Fibroblast of gingiva (primary cell): ENCODE data around the gene MTX2.

ENCODE experiments used
- DNase-seq: peaks from one replicate; pipeline ENCODE4 v3.0.0-alpha.2; 2011; ENCODE audit warnings: low read depth

The MTX2 gene

GRCh38 chr2:176269319-176270099 is at the start of gene MTX2:
MTX2 (plus strand) TSS chr2:176269442; CDS start chr2:176269630, 188 bp downstream.
- peak; percentile 62 for DNase-seq

GRCh38 chr2:176227874-176228273 is 41.4 kb upstream of the MTX2 start:
- DNase-seq = no peak

GRCh38 chr2:176234156-176234555 is 35.1 kb upstream of the MTX2 start:
- no peak for DNase-seq

GRCh38 chr2:176234940-176235339 is 34.3 kb upstream of the MTX2 start:
- no peak for DNase-seq

GRCh38 chr2:176237456-176237855 is 31.8 kb upstream of the MTX2 start:
- no peak for DNase-seq

- no peak for DNase-seq
These were observed 30.2 kb upstream of the MTX2 start for GRCh38 chr2:176239031-176239430.

- no peak for DNase-seq
These were observed 28.9 kb upstream of the MTX2 start for GRCh38 chr2:176240301-176240700.

- DNase-seq = no peak
These were observed 27.0 kb upstream of the MTX2 start for GRCh38 chr2:176242276-176242675.

- DNase-seq = no peak
These were observed 22.9 kb upstream of the MTX2 start for GRCh38 chr2:176246331-176246730.

- no peak for DNase-seq
These were observed 21.4 kb upstream of the MTX2 start for GRCh38 chr2:176247859-176248258.

- DNase-seq = no peak
These were observed 17.3 kb upstream of the MTX2 start for GRCh38 chr2:176251928-176252327.

GRCh38 chr2:176260689-176261088 is 8.6 kb upstream of the MTX2 start:
- no peak for DNase-seq

GRCh38 chr2:176261136-176261535 is 8.1 kb upstream of the MTX2 start:
- DNase-seq = no peak

GRCh38 chr2:176268976-176269318 is 295 bp upstream of the MTX2 start:
- DNase-seq = no peak

- DNase-seq = no peak
These were observed 983 bp downstream of the MTX2 start for GRCh38 chr2:176270100-176270750.

GRCh38 chr2:176272870-176273459 is 3.7 kb downstream of the MTX2 start:
- no peak for DNase-seq

- no peak for DNase-seq
These were observed 9.7 kb downstream of the MTX2 start for GRCh38 chr2:176278927-176279326.

- no peak for DNase-seq
These were observed 10.9 kb downstream of the MTX2 start for GRCh38 chr2:176280156-176280555.

GRCh38 chr2:176280867-176281658 is 11.8 kb downstream of the MTX2 start:
- peak; percentile 22 for DNase-seq

GRCh38 chr2:176283291-176284068 is 14.2 kb downstream of the MTX2 start:
- DNase-seq = no peak

- peak; percentile 7 for DNase-seq
These were observed 15.3 kb downstream of the MTX2 start for GRCh38 chr2:176284461-176285049.
